Progenitor cell of endocrine pancreas (in vitro differentiated cells): Measurements from ENCODE around the gene LZTFL1. TPM values are rescaled to one million over a fixed set of nuclear protein-coding genes. Genes with fewer than 3 reads are reported as not detected.

ENCODE experiments used
- DNase-seq: peaks from one replicate; pipeline ENCODE4 v3.0.0; 2021; ENCODE audit warnings: low spot score; ENCODE audit not compliant: unreplicated experiment
- H3K27ac Mint-ChIP-seq: 2 replicates; pipeline ENCODE4 v1.8.0; 2021; ENCODE audit warnings: mild to moderate bottlenecking, moderate library complexity, mixed read lengths
- H3K27me3 Mint-ChIP-seq: 2 replicates; pipeline ENCODE4 v1.8.0; 2021; ENCODE audit warnings: mixed read lengths
- H3K36me3 Mint-ChIP-seq: 2 replicates; pipeline ENCODE4 v1.8.0; 2022; ENCODE audit warnings: mixed read lengths; ENCODE audit not compliant: insufficient read depth
- H3K4me1 Mint-ChIP-seq: 2 replicates; pipeline ENCODE4 v1.8.0; 2021; ENCODE audit warnings: low read depth, mixed read lengths
- H3K4me3 Mint-ChIP-seq: 2 replicates; pipeline ENCODE4 v1.8.0; 2021; ENCODE audit warnings: low read depth, mild to moderate bottlenecking, moderate library complexity, mixed read lengths
- H3K9me3 Mint-ChIP-seq: 2 replicates; pipeline ENCODE4 v1.8.0; 2021; ENCODE audit warnings: low read depth, mixed read lengths
- CTCF ChIP-seq: fragments of 200-600 bp; sonication (generic); IDR thresholded peaks from one replicate; pipeline ENCODE4 v1.5.0; 2021; ENCODE audit warnings: antibody characterized with exemption, mild to moderate bottlenecking; ENCODE audit not compliant: unreplicated experiment
- long read RNA-seq: library from polyadenylated mRNA; unstranded; transcript quantifications from one replicate; pipeline ENCODE4 v2.0.0, GENCODE V29; 2020
- total RNA-seq: library from RNA; stranded (reverse); gene quantifications from 2 replicates; pipeline ENCODE4 v1.2.1, GENCODE V29; 2021

The LZTFL1 gene
- 28.1 and 29.3 TPM in 2 replicates for total RNA-seq
- long read RNA-seq, full-length matches to known transcripts = 43 of 56 reads
- long read RNA-seq, partial matches to known transcripts = 4 of 56 reads
- long read RNA-seq, other reads (novel, unspliced or antisense) = 9 of 56 reads

- DNase-seq = peak; percentile 74
- no peak for TF ChIP-seq CTCF
- peak within 1 kb of the TSS; percentile 93 for H3K27ac Mint-ChIP-seq
- peaks cover 6% of the 10 kb centered on the region for H3K4me1 Mint-ChIP-seq
- H3K27me3 Mint-ChIP-seq = peaks cover 37% of the 10 kb centered on the region
- H3K9me3 Mint-ChIP-seq = peaks cover 4% of the 10 kb centered on the region
- H3K4me3 Mint-ChIP-seq = peak within 1 kb of the TSS; percentile 92
- no peaks in the 10 kb centered on the region for H3K36me3 Mint-ChIP-seq
These were observed at the start of gene LZTFL1 for GRCh38 chr3:45841757-45842491. LZTFL1 (minus strand) TSS chr3:45842119; CDS start chr3:45841991, 128 bp downstream.

- Mint-ChIP-seq H3K4me3 (no peak overlapping the region), H3K36me3 (no peaks in the 10 kb centered on the region), H3K9me3 (no peaks in the 10 kb centered on the region), H3K27me3 (peaks cover 3% of the 10 kb centered on the region), H3K4me1 (no peaks in the 10 kb centered on the region), H3K27ac (no peak overlapping the region)
- DNase-seq = no peak
- no peak for TF ChIP-seq CTCF
These were observed 48.5 kb upstream of the LZTFL1 start for GRCh38 chr3:45890405-45890804.

GRCh38 chr3:45889337-45889736, 47.4 kb upstream of the LZTFL1 start:
- no peaks in the 10 kb centered on the region for H3K9me3 Mint-ChIP-seq
- no peak overlapping the region for H3K4me3 Mint-ChIP-seq
- H3K36me3 Mint-ChIP-seq = no peaks in the 10 kb centered on the region
- no peak overlapping the region for H3K27ac Mint-ChIP-seq
- TF ChIP-seq CTCF = no peak
- peaks cover 9% of the 10 kb centered on the region for H3K27me3 Mint-ChIP-seq
- H3K4me1 Mint-ChIP-seq = no peaks in the 10 kb centered on the region
- DNase-seq = no peak

DNA sequence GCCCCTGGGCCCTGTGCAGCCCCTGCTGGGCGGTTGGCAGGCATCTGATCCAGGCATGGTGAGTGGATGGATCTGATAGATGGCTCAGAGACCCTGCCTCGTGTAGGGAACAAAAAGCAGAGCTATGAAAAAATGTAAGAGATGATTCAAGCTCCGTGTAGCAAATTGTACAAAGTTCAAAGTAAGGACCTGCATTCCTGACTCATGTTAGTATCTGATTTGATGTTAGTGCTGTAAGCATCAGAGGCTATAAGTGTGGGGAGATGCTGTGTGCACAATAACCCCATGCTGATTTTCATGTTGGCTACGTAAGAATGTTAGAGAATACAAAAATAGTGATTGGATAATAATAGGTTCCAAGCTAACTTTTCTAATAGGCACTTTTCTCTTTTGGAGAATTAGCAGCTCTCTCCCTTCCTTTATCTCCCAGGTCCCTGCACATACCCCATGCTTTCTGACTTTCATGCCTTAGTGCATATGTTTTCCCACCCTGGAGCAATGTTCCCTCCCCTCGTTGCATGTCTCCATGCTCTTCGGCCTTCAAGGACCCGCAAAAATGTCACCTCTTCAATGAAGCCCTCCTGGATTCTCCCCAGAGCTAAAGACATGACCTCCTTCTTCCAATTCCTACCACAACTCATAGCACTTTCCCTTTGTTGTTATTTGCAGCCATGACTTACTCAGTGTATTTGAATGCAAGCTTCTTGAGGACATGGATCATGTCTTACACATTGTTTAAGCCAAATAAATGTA, 46.0 kb upstream of the LZTFL1 start:
- Mint-ChIP-seq H3K9me3 (no peaks in the 10 kb centered on the region), H3K27me3 (peaks cover 14% of the 10 kb centered on the region)
- DNase-seq = no peak

More for the DNA sequence above, 46.0 kb upstream of the LZTFL1 start:
- Mint-ChIP-seq H3K4me1 (no peaks in the 10 kb centered on the region), H3K4me3 (no peak overlapping the region), H3K36me3 (no peaks in the 10 kb centered on the region), H3K27ac (peak overlapping the region; percentile 12)
- no peak for TF ChIP-seq CTCF
